Esophagus squamous epithelium (tissue), 4 donors: ENCODE measurements around the gene STAG3.
"Not testable (repeated sequence)": the region's sequence is repeated elsewhere in the genome, so short reads cannot be mapped to it uniquely, and the experiment has no call there.

Source experiments
- CTCF ChIP-seq, 6 experiments: fragments of 450-650 bp in 4 of 6; fragments of 200-600 bp in 2 of 6; sonication (generic) in 2 of 6; IDR thresholded peaks; one replicate each; pipeline ENCODE4 v1.5.1; 2016 to 2019; ENCODE audit warnings: antibody characterized with exemption in 6 of 6, mild to moderate bottlenecking in 4 of 6, moderate library complexity in 4 of 6
- POLR2A ChIP-seq, 4 donors: fragments of 450-650 bp; IDR thresholded peaks; one replicate each; pipeline ENCODE4 v1.6.1; 2017; ENCODE audit warnings: antibody characterized with exemption in 4 of 4, mild to moderate bottlenecking in 4 of 4, moderate library complexity in 3 of 4

GRCh38 chr7:100223376-100223927, 45.7 kb downstream of the STAG3 start:
- TF ChIP-seq CTCF, POLR2A (IDR thresholded peaks at IDR 0.05): not testable (repeated sequence)
